SKM-1 (cell line): Measurements from ENCODE around the gene AEN.
"Not testable (repeated sequence)": the region's sequence is repeated elsewhere in the genome, so short reads cannot be mapped to it uniquely, and the experiment has no call there.

Experiments used
- DNase-seq: peaks from one replicate; lab custom pipeline; 2025; ENCODE audit not compliant: unreplicated experiment; lab: John Stamatoyannopoulos, UW

The AEN gene

GRCh38 chr15:88630798-88631463 lies 9.8 kb downstream of the AEN start:
- no peak for DNase-seq

GRCh38 chr15:88631464-88632028 lies 10.4 kb downstream of the AEN start:
- DNase-seq = no peak

- DNase-seq = not testable (repeated sequence)
These were observed 11.7 kb downstream of the AEN start for GRCh38 chr15:88632797-88633196.

- no peak for DNase-seq
These were observed 13.3 kb downstream of the AEN start for GRCh38 chr15:88634449-88634848.

- no peak for DNase-seq
These were observed 14.2 kb downstream of the AEN start for GRCh38 chr15:88635318-88635717.

- DNase-seq = no peak
These were observed 14.9 kb downstream of the AEN start for GRCh38 chr15:88636050-88636449.

- DNase-seq = no peak
These were observed 15.5 kb downstream of the AEN start for GRCh38 chr15:88636654-88637053.

GRCh38 chr15:88637436-88637835 lies 16.3 kb downstream of the AEN start:
- no peak for DNase-seq

- no peak for DNase-seq
These were observed 16.9 kb downstream of the AEN start for GRCh38 chr15:88637841-88638625.

- DNase-seq = peak; percentile 81
These were observed 17.7 kb downstream of the AEN start, which contains the start of gene ISG20 for GRCh38 chr15:88638626-88639372. Gene ISG20, plus strand, starts transcription at chr15:88639016. Its CDS starts 351 bp downstream, at chr15:88639367.

- DNase-seq = no peak
These were observed 20.9 kb downstream of the AEN start for GRCh38 chr15:88641959-88642452.

GRCh38 chr15:88642514-88642913 lies 21.4 kb downstream of the AEN start:
- DNase-seq = not testable (repeated sequence)

GRCh38 chr15:88644741-88645140 lies 23.6 kb downstream of the AEN start:
- DNase-seq = no peak

- no peak for DNase-seq
These were observed 24.3 kb downstream of the AEN start for GRCh38 chr15:88645171-88646087.

GRCh38 chr15:88646088-88646405 lies 24.9 kb downstream of the AEN start:
- DNase-seq = no peak

GRCh38 chr15:88646951-88647350 lies 25.8 kb downstream of the AEN start:
- DNase-seq = no peak

GRCh38 chr15:88647351-88648105 lies 26.4 kb downstream of the AEN start:
- DNase-seq = no peak

- DNase-seq = no peak
These were observed 27.4 kb downstream of the AEN start for GRCh38 chr15:88648357-88649214.

- DNase-seq = no peak
These were observed 28.2 kb downstream of the AEN start for GRCh38 chr15:88649286-88649733.
